GM21723 (cell line): ENCODE measurements around the gene F2R.
"Not testable (repeated sequence)": the region's sequence is repeated elsewhere in the genome, so short reads cannot be mapped to it uniquely, and the experiment has no call there.

Experiments
- ATAC-seq: cut with Tn5 transposase; IDR thresholded peaks from one replicate; pipeline ENCODE4 v1.9.1; 2021; ENCODE audit warnings: mild to moderate bottlenecking, moderate library complexity; ENCODE audit not compliant: unreplicated experiment

F2R gene

GRCh38 chr5:76747706-76748105, 31.8 kb downstream of the F2R start:
- ATAC-seq, result no peak

GRCh38 chr5:76751291-76751690, 35.4 kb downstream of the F2R start:
- ATAC-seq, result no peak

- no peak for ATAC-seq
These were observed 38.7 kb downstream of the F2R start for GRCh38 chr5:76754668-76755078.

GRCh38 chr5:76755779-76756637, 40.1 kb downstream of the F2R start:
- no peak for ATAC-seq

DNA sequence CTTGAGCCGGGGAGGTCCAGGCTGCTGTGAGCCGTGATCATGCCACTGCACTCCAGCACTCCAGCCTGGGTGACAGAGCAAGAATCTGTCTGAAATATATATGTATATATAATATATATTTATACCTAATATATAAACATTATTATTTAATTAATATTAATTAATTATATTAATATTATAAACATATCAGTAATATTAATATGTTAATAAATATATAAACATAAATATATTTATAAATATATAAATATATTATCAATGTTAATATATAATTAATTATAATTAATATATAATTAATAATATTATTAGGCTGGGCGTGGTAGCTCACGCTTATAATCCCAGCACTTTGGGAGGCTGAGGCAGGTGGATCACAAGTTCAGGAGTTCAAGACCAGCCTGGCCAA, 41.1 kb downstream of the F2R start:
- ATAC-seq, result no peak

DNA sequence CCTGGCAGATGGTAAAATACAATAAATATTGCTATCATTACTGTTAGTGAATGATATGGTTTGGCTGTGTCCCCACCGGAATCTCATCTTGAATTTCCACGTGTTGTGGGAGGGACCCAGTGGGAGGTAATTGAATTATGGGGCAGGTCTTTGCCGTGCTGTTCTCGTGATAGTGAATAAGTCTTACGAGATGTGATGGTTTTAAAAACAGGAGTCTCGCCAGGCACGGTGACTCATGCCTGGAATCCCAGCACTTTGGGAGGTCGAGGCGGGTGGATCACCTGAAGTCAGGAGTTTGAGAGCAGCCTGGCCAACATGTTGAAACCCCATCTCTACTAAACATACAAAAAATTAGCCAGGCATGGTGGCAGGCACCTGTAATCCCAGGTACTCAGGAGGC, 45.2 kb downstream of the F2R start:
- not testable (repeated sequence) for ATAC-seq

GRCh38 chr5:76762484-76762883, 46.6 kb downstream of the F2R start:
- no peak for ATAC-seq

GRCh38 chr5:76763136-76763535, 47.2 kb downstream of the F2R start:
- no peak for ATAC-seq

- no peak for ATAC-seq
These were observed 48.4 kb downstream of the F2R start for GRCh38 chr5:76764374-76764773.

- ATAC-seq, result no peak
These were observed 49.3 kb downstream of the F2R start for GRCh38 chr5:76765249-76765648.

GRCh38 chr5:76766746-76767145, 50.8 kb downstream of the F2R start:
- no peak for ATAC-seq

DNA sequence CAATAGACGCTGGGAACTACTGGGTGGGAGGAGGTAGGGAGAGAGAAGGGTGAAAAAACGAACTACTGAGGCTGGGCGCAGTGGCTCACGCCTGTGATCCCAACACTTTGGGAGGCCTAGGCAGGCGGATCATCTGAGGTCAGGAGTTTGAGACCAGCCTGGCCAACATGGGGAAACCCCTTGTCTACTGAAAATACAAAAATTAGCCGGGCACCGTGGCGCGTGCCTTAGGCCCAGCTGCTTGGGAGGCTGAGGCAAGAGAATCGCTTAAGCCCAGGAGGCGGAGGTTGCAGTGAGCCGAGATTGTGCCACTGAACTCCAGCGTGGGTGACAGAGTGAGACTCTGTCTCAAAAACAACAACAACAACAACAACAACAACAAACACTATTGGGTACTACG, 55.1 kb downstream of the F2R start:
- not testable (repeated sequence) for ATAC-seq

DNA sequence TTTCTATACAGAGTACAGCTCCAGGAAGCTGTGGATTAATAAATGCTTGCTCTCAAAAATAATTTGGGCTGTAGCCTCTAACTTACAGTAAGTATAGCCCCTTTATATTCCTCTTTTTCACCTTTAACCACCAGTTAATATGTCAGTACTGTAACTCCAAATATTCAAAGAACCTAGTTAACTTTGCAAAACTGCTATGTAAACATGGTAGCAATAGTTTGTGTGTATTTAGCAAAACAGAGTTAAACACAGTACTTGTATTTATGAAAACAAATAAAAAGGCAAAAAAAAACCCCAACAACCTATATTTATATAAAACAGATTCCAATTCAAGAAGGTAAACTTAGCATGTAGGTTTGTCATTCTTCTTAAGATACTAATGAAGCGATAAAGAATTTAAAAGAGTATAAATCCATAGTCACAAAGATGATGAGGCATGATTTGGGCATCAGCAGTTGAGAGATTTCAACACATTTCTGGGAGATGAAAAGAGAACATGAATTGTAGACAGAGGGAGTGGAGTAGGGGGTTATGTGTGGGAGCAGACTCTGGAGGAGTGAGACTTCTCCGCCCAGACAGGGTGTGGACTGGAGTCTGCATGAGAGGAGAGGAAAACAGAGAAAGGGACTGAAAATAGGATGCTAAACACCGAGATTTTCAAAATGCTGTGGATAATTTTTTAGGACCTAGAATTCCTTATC, 55.9 kb downstream of the F2R start:
- ATAC-seq, result no peak

DNA sequence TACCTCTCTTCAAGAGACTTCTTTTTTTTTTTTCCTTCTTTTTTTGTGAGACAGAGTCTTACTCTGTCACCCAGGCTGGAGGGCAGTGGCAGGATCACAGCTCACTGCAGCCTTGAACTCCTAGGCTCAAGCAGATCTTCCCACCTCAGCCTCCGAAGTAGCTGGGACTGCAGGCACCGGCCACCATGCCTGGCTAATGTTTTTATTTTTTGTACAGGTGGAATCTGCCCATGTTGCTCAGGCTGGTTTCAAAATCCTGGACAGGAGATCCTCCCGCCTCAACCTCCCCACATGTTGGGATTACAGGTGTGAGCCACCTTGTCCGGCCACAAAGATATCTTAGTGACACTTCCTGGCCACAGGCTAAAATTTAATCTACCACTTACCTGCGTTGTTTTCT, 60.0 kb downstream of the F2R start:
- ATAC-seq, result no peak

DNA sequence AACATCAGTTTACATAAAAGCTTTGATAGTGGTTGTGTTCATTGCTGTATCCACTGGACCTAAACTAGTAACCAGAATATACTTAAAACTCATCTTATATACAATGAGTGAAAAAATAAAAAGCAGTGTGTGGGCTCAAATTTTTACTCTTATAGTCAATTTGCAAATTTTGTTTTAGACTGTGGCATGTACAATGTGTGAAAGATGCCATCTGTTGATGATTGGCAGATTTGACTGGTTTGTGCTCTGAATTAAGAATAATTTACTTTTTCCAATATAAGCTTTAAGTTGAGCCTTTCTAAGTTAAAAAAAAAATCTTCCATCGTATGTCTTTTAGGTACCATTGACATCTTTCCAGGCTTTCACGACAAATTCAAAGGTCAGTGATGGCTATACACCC, 60.5 kb downstream of the F2R start:
- ATAC-seq, result no peak

GRCh38 chr5:76780616-76781015, 64.7 kb downstream of the F2R start:
- ATAC-seq, result not testable (repeated sequence)

GRCh38 chr5:76781775-76782174, 65.8 kb downstream of the F2R start:
- ATAC-seq, result no peak

GRCh38 chr5:76782444-76782843, 66.5 kb downstream of the F2R start:
- ATAC-seq, result no peak
